Trophoblast cell (in vitro differentiated cells and primary cell): Measurements from ENCODE around the gene SCARF2.
"Not testable (repeated sequence)": the region's sequence is repeated elsewhere in the genome, so short reads cannot be mapped to it uniquely, and the experiment has no call there.

ENCODE experiments used
- DNase-seq, 2 donors: peaks; one replicate each; pipeline ENCODE4 v3.0.0-alpha.2; 2016
- H2AFZ ChIP-seq: 2 replicates; pipeline ENCODE4 v1.6.1; 2013; ENCODE audit warnings: low read length, moderate library complexity, mild to moderate bottlenecking; ENCODE audit not compliant: insufficient read depth, poor library complexity
- H2AK5ac ChIP-seq: 2 replicates; pipeline ENCODE4 v1.6.1; 2013; ENCODE audit warnings: mild to moderate bottlenecking, low read length
- H2BK120ac ChIP-seq: 2 replicates; pipeline ENCODE4 v1.6.1; 2013; ENCODE audit warnings: low read length, mild to moderate bottlenecking, moderate library complexity; ENCODE audit not compliant: insufficient read depth, poor library complexity
- H2BK12ac ChIP-seq: 2 replicates; pipeline ENCODE4 v1.6.1; 2013; ENCODE audit warnings: mild to moderate bottlenecking, low read length, moderate library complexity
- H2BK5ac ChIP-seq: 2 replicates; pipeline ENCODE4 v1.6.1; 2013; ENCODE audit warnings: low read length, low read depth, moderate library complexity, mild to moderate bottlenecking; ENCODE audit not compliant: poor library complexity
- H3K14ac ChIP-seq: 2 replicates; pipeline ENCODE4 v1.6.1; 2013; ENCODE audit warnings: mild to moderate bottlenecking, low read length
- H3K18ac ChIP-seq: 2 replicates; pipeline ENCODE4 v1.6.1; 2013; ENCODE audit warnings: mild to moderate bottlenecking, low read length
- H3K23ac ChIP-seq: 2 replicates; pipeline ENCODE4 v1.6.1; 2013; ENCODE audit warnings: low read length
- H3K27ac ChIP-seq: 2 replicates; pipeline ENCODE4 v1.5.1; 2013; ENCODE audit warnings: low read depth, mild to moderate bottlenecking, inconsistent platforms, low read length, moderate library complexity
- H3K27me3 ChIP-seq: 2 replicates; pipeline ENCODE4 v1.6.1; 2013; ENCODE audit warnings: inconsistent platforms, mild to moderate bottlenecking, low read length, moderate library complexity; ENCODE audit not compliant: insufficient read depth
- H3K36me3 ChIP-seq, 2 experiments: 1 replicate in 1 of 2; 2 replicates in 1 of 2; pipeline ENCODE4 v1.6.1; 2013; ENCODE audit warnings: low read length in 2 of 2, mild to moderate bottlenecking in 2 of 2, moderate library complexity in 1 of 2; ENCODE audit not compliant: insufficient read depth in 2 of 2, control insufficient read depth in 1 of 2
- H3K4ac ChIP-seq: 2 replicates; pipeline ENCODE4 v1.6.1; 2013; ENCODE audit warnings: low read depth, mild to moderate bottlenecking, low read length, moderate library complexity
- H3K4me1 ChIP-seq, 2 experiments: 1 replicate in 1 of 2; 2 replicates in 1 of 2; pipeline ENCODE4 v1.6.1; 2013; ENCODE audit warnings: low read length in 2 of 2, mild to moderate bottlenecking in 2 of 2, moderate library complexity in 1 of 2; ENCODE audit not compliant: insufficient read depth in 2 of 2, control insufficient read depth in 1 of 2
- H3K4me2 ChIP-seq: 2 replicates; pipeline ENCODE4 v1.6.1; 2013; ENCODE audit warnings: inconsistent platforms, mild to moderate bottlenecking, low read length, moderate library complexity
- H3K4me3 ChIP-seq: 2 replicates; pipeline ENCODE4 v1.5.1; 2013; ENCODE audit warnings: mild to moderate bottlenecking, low read depth, low read length, inconsistent platforms
- H3K79me1 ChIP-seq: one replicate; pipeline ENCODE4 v1.6.1; 2013; ENCODE audit warnings: low read length
- H3K79me2 ChIP-seq: 2 replicates; pipeline ENCODE4 v1.6.1; 2013; ENCODE audit warnings: low read length, mild to moderate bottlenecking; ENCODE audit not compliant: control insufficient read depth, insufficient read depth, poor library complexity
- H3K9ac ChIP-seq: 2 replicates; pipeline ENCODE4 v1.6.1; 2013; ENCODE audit warnings: mild to moderate bottlenecking, low read length
- H3K9me3 ChIP-seq: 2 replicates; pipeline ENCODE4 v1.6.1; 2013; ENCODE audit warnings: low read depth, mild to moderate bottlenecking, control low read depth, inconsistent platforms, low read length; ENCODE audit not compliant: insufficient read depth
- H4K12ac ChIP-seq: 2 replicates; pipeline ENCODE4 v1.6.1; 2013; ENCODE audit warnings: low read depth, mild to moderate bottlenecking, low read length, moderate library complexity
- H4K8ac ChIP-seq: 2 replicates; pipeline ENCODE4 v1.6.1; 2013; ENCODE audit warnings: low read depth, mild to moderate bottlenecking, low read length, moderate library complexity
- H4K91ac ChIP-seq: one replicate; pipeline ENCODE4 v1.6.1; 2013; ENCODE audit warnings: low read depth, mild to moderate bottlenecking, low read length, moderate library complexity
- WGBS: extraction: QIAGEN DNeasy Blood & Tissue Kit; methylation state at CpG from one replicate; pipeline ENCODE4 v1.1.7; 2013; ENCODE audit warnings: missing lambda C conversion rate; ENCODE audit not compliant: insufficient read length, insufficient coverage; ENCODE audit errors: extremely low coverage; 5-methylcytosine and 5-hydroxymethylcytosine counted together

Gene SCARF2

GRCh38 chr22:20415241-20415640, 22.4 kb downstream of the SCARF2 start:
- not testable (repeated sequence) for H3K27ac ChIP-seq, H3K4me3 ChIP-seq, H4K91ac ChIP-seq, H3K4me1 ChIP-seq, H3K18ac ChIP-seq, H3K4me2 ChIP-seq, H4K8ac ChIP-seq, DNase-seq, H2AK5ac ChIP-seq, H3K4ac ChIP-seq, H3K14ac ChIP-seq, H3K36me3 ChIP-seq, H3K9ac ChIP-seq, H3K9me3 ChIP-seq, H3K23ac ChIP-seq, H2BK120ac ChIP-seq, H2BK12ac ChIP-seq, H3K79me2 ChIP-seq, H3K27me3 ChIP-seq, H3K79me1 ChIP-seq, H2BK5ac ChIP-seq, H4K12ac ChIP-seq, H2AFZ ChIP-seq
- WGBS, result no CpG with 5 or more reads among the region's 3 CpGs

DNA sequence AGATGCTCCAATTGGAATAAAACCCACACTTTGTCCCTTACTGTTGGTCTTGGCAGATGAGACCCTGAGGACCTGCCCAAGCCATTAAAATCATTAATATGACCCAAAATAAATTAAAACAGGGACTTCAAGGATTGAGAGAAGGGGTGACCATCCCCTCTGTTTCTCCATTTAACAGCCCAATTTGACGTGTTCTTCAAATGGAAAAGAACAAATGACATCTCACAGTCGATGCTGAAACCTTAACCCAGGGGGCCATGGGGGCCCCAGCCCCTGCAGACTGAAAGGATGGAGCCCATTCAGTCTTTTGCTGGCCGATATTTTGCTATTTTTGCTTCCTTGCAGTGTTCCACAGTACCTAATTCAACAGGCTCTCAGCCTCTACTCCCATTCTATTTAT, 23.2 kb downstream of the SCARF2 start:
- H4K8ac ChIP-seq, result no peak overlapping the region
- H2AK5ac ChIP-seq, result no peak overlapping the region
- no peaks in the 10 kb centered on the region for H3K27me3 ChIP-seq
- H3K14ac ChIP-seq, result no peak overlapping the region
- no peak overlapping the region for H2AFZ ChIP-seq
- H3K4ac ChIP-seq, result no peak overlapping the region
- H3K4me1 ChIP-seq, result peaks cover 0 to 3% of the 10 kb centered on the region in 2 experiments
- no peak overlapping the region for H3K9ac ChIP-seq
- H2BK5ac ChIP-seq, result no peak overlapping the region
- H2BK12ac ChIP-seq, result no peak overlapping the region
- peaks cover 3% of the 10 kb centered on the region for H3K79me1 ChIP-seq
- H3K23ac ChIP-seq, result no peak overlapping the region
- H3K4me2 ChIP-seq, result no peak overlapping the region
- no peaks in the 10 kb centered on the region for H3K36me3 ChIP-seq
- no peak overlapping the region for H2BK120ac ChIP-seq
- no peak for DNase-seq
- H3K18ac ChIP-seq, result no peak overlapping the region
- no peak overlapping the region for H4K12ac ChIP-seq
- no peak overlapping the region for H3K27ac ChIP-seq
- no CpG with 5 or more reads among the region's 3 CpGs for WGBS
- no peak overlapping the region for H4K91ac ChIP-seq
- H3K4me3 ChIP-seq, result no peak overlapping the region
- peaks cover 2% of the 10 kb centered on the region for H3K79me2 ChIP-seq
- H3K9me3 ChIP-seq, result no peaks in the 10 kb centered on the region

- no peak overlapping the region for H3K27ac ChIP-seq
- no peaks in the 10 kb centered on the region for H3K9me3 ChIP-seq
- H4K12ac ChIP-seq, result no peak overlapping the region
- no peak overlapping the region for H2AK5ac ChIP-seq
- no peak overlapping the region for H3K4me3 ChIP-seq
- WGBS, result no CpG with 5 or more reads among the region's 5 CpGs
- DNase-seq, result no peak
- no peaks in the 10 kb centered on the region for H3K36me3 ChIP-seq
- H2BK120ac ChIP-seq, result no peak overlapping the region
- no peak overlapping the region for H2BK12ac ChIP-seq
- no peak overlapping the region for H4K8ac ChIP-seq
- no peak overlapping the region for H2BK5ac ChIP-seq
- H2AFZ ChIP-seq, result no peak overlapping the region
- H3K27me3 ChIP-seq, result no peaks in the 10 kb centered on the region
- H3K4ac ChIP-seq, result no peak overlapping the region
- H3K9ac ChIP-seq, result no peak overlapping the region
- peaks cover 0 to 3% of the 10 kb centered on the region in 2 experiments for H3K4me1 ChIP-seq
- no peak overlapping the region for H3K23ac ChIP-seq
- H4K91ac ChIP-seq, result no peak overlapping the region
- H3K18ac ChIP-seq, result no peak overlapping the region
- peaks cover 3% of the 10 kb centered on the region for H3K79me1 ChIP-seq
- peaks cover 2% of the 10 kb centered on the region for H3K79me2 ChIP-seq
- H3K14ac ChIP-seq, result no peak overlapping the region
- no peak overlapping the region for H3K4me2 ChIP-seq
These were observed 23.6 kb downstream of the SCARF2 start for GRCh38 chr22:20414059-20414440.

DNA sequence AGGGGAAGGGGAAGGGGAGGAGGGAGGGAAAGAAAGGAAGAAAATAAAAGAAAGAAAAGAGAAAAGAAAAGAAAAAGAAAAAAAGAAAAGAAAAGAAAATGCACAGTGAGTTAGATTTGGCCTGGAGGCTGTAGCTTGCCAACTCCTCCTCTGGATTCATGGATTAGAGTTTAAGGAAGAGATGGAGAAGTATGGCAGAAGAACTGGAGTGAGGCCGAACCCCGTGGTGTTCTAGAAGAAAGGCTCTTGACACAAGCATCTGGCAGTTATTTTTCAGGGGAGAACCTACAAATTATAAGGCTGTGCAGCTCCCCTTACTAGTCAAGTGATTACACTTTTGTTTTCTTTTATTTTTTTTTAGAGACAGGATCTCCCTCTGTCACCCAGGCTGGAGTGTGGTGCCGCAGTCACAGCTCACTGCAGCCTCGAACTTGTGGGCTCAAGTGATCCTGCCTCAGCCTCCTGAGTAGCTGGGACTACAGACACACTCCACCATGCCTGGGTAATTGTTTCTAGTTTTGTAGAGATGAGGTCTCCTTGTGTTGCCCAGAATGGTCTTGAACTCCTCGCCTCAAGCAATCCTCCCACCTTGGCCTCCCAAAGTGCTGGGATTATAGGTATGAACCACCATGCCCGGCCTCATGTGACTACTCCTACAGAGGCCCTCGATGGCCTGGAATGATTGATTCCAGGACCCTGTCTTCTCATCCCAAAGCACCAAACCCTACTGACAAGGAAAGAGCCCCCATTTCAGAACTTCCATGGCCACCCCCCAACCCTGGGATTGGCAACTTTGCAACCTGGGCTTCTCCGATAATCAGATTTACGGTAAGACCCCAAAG, 24.2 kb downstream of the SCARF2 start:
- Histone ChIP-seq H3K4ac (no peak overlapping the region), H3K79me1 (peaks cover 2% of the 10 kb centered on the region), H3K14ac (no peak overlapping the region), H4K12ac (no peak overlapping the region), H3K79me2 (peaks cover 2% of the 10 kb centered on the region), H2BK5ac (no peak overlapping the region), H3K4me2 (no peak overlapping the region), H3K4me1 (peaks cover 0 to 2% of the 10 kb centered on the region in 2 experiments), H3K9ac (no peak overlapping the region), H3K36me3 (peaks cover 0 to 3% of the 10 kb centered on the region in 2 experiments), H3K4me3 (no peak overlapping the region), H3K9me3 (no peaks in the 10 kb centered on the region), H2BK120ac (no peak overlapping the region), H4K91ac (no peak overlapping the region), H2AK5ac (no peak overlapping the region), H3K18ac (no peak overlapping the region), H3K27ac (no peak overlapping the region), H3K27me3 (no peaks in the 10 kb centered on the region), H4K8ac (no peak overlapping the region), H2BK12ac (no peak overlapping the region), H3K23ac (no peak overlapping the region), H2AFZ (no peak overlapping the region)
- no peak for DNase-seq
- WGBS, result no CpG with 5 or more reads among the region's 9 CpGs
